IMR-90 (cell line): ENCODE data around the gene COLEC12. TPM values are rescaled to one million over a fixed set of nuclear protein-coding genes. Genes with fewer than 3 reads are reported as not detected.
A peak's percentile ranks its signal among the peaks of the same experiment; 100 is the strongest.

ENCODE experiments used
- ATAC-seq: fragments of 200-7000 bp; cut with Tn5 transposase; 2 replicates; pipeline ENCODE4 v1.9.1; 2020; ENCODE audit warnings: low read depth, mild to moderate bottlenecking, moderate library complexity
- BruUV-seq: library from RNA; stranded (reverse); fragments of 400-500 nt; replicated peaks from 2 replicates; lab custom pipeline; 2021; lab: Mats Ljungman, UMichigan
- CTCF ChIA-PET: fragments of 300-600 bp; formaldehyde crosslinking; extraction: SDS; loops from one replicate; lab custom pipeline; 2021; ENCODE audit warnings: antibody characterized with exemption; lab: Yijun Ruan, JAX
- POLR2A ChIA-PET: fragments of 300-600 bp; sonication (Branson Sonifier 250); formaldehyde crosslinking; loops from one replicate; lab custom pipeline; 2022; ENCODE audit warnings: antibody characterized with exemption; ENCODE audit not compliant: unreplicated experiment; lab: Charles Lee
- DNase-seq: peaks from one replicate; pipeline ENCODE4 v3.0.0; 2013
- H2AFZ ChIP-seq: replicated peaks from 2 replicates; pipeline ENCODE3; 2013; ENCODE audit warnings: low read length, mild to moderate bottlenecking; ENCODE audit not compliant: poor library complexity
- H2AK5ac ChIP-seq: 2 replicates; pipeline ENCODE4 v1.6.1; 2013; ENCODE audit warnings: low read depth, low read length, inconsistent platforms
- H2AK9ac ChIP-seq: replicated peaks from 2 replicates; pipeline ENCODE3; 2013; ENCODE audit warnings: mild to moderate bottlenecking, low read depth, low read length, moderate library complexity; ENCODE audit not compliant: poor library complexity
- H2BK120ac ChIP-seq: 2 replicates; pipeline ENCODE4 v1.6.1; 2013; ENCODE audit warnings: low read depth, low read length, inconsistent platforms
- H2BK15ac ChIP-seq: 3 replicates; pipeline ENCODE4 v1.6.1; 2013; ENCODE audit warnings: low read depth, low read length, inconsistent platforms
- H2BK20ac ChIP-seq: 2 replicates; pipeline ENCODE4 v1.6.1; 2013; ENCODE audit warnings: low read depth, mild to moderate bottlenecking, inconsistent platforms, low read length, moderate library complexity
- H2BK5ac ChIP-seq: 2 replicates; pipeline ENCODE4 v1.6.1; 2013; ENCODE audit warnings: mild to moderate bottlenecking, low read depth, low read length, inconsistent platforms; ENCODE audit not compliant: poor library complexity, severe bottlenecking
- H3K14ac ChIP-seq: replicated peaks from 2 replicates; pipeline ENCODE4 v1.6.1; 2013; ENCODE audit warnings: low read depth, low read length, inconsistent platforms
- H3K18ac ChIP-seq: 2 replicates; pipeline ENCODE4 v1.6.1; 2013; ENCODE audit warnings: low read depth, low read length, control low read depth
- H3K23ac ChIP-seq: 2 replicates; pipeline ENCODE4 v1.6.1; 2013; ENCODE audit warnings: low read depth, low read length, inconsistent platforms
- H3K27ac ChIP-seq: 2 replicates; pipeline ENCODE4 v1.5.1; 2013; ENCODE audit warnings: mild to moderate bottlenecking, control low read depth, low read length; ENCODE audit not compliant: insufficient read depth
- H3K27me3 ChIP-seq: 2 replicates; pipeline ENCODE4 v1.6.1; 2013; ENCODE audit warnings: low read length; ENCODE audit not compliant: control insufficient read depth, insufficient read depth
- H3K36me3 ChIP-seq: 2 replicates; pipeline ENCODE4 v1.6.1; 2013; ENCODE audit warnings: low read length, mixed read lengths; ENCODE audit not compliant: control insufficient read depth, insufficient read depth
- H3K4ac ChIP-seq: 2 replicates; pipeline ENCODE4 v1.6.1; 2013; ENCODE audit warnings: low read depth, low read length, inconsistent platforms
- H3K4me1 ChIP-seq: 2 replicates; pipeline ENCODE4 v1.6.1; 2013; ENCODE audit warnings: low read length, mixed read lengths; ENCODE audit not compliant: control insufficient read depth, insufficient read depth
- H3K4me2 ChIP-seq: 2 replicates; pipeline ENCODE4 v1.6.1; 2013; ENCODE audit warnings: low read depth, mild to moderate bottlenecking, control low read depth, low read length, moderate library complexity
- H3K4me3 ChIP-seq: 2 replicates; pipeline ENCODE4 v1.5.1; 2013; ENCODE audit warnings: low read depth, mild to moderate bottlenecking, control low read depth, low read length, moderate library complexity; ENCODE audit not compliant: insufficient read depth
- H3K56ac ChIP-seq: 2 replicates; pipeline ENCODE4 v1.6.1; 2013; ENCODE audit warnings: low read length, inconsistent platforms; ENCODE audit not compliant: insufficient read depth; ENCODE audit errors: extremely low read depth
- H3K79me1 ChIP-seq, 2 experiments: 2 replicates each; pipeline ENCODE4 v1.6.1; 2013; ENCODE audit warnings: low read length in 2 of 2, inconsistent platforms in 1 of 2, low read depth in 1 of 2
- H3K9ac ChIP-seq: 2 replicates; pipeline ENCODE4 v1.6.1; 2013; ENCODE audit warnings: low read depth, low read length, control low read depth
- H3K9me1 ChIP-seq: 2 replicates; pipeline ENCODE4 v1.6.1; 2013; ENCODE audit warnings: low read length, inconsistent platforms; ENCODE audit not compliant: insufficient read depth
- H3K9me3 ChIP-seq: 2 replicates; pipeline ENCODE4 v1.6.1; 2013; ENCODE audit warnings: low read length; ENCODE audit not compliant: control insufficient read depth, insufficient read depth
- H4K20me1 ChIP-seq: 2 replicates; pipeline ENCODE4 v1.6.1; 2013; ENCODE audit warnings: low read length, inconsistent platforms; ENCODE audit not compliant: insufficient read depth
- H4K5ac ChIP-seq: 2 replicates; pipeline ENCODE4 v1.6.1; 2013; ENCODE audit warnings: mild to moderate bottlenecking, low read depth, low read length, control low read depth
- H4K8ac ChIP-seq, 2 experiments: 2 replicates each; pipeline ENCODE4 v1.6.1; 2013; ENCODE audit warnings: low read depth in 2 of 2, low read length in 2 of 2, control low read depth in 1 of 2, inconsistent platforms in 1 of 2
- H4K91ac ChIP-seq: 2 replicates; pipeline ENCODE4 v1.6.1; 2013; ENCODE audit warnings: low read depth, low read length, inconsistent platforms; ENCODE audit not compliant: insufficient read depth
- CEBPB ChIP-seq: IDR thresholded peaks from 2 replicates; pipeline ENCODE4 v1.6.1; 2012; ENCODE audit warnings: low read depth, low read length, improper control_type of control experiment
- SMC3 ChIP-seq: fragments of 150-350 bp; IDR thresholded peaks from 2 replicates; pipeline ENCODE4 v1.6.1; 2016; ENCODE audit warnings: low read depth, mild to moderate bottlenecking, antibody characterized with exemption, low read length, moderate library complexity
- WGBS, 2 experiments: methylation state at CpG; one replicate each; pipeline versions ENCODE4 v1.1.5 to v1.1.7; 2013; ENCODE audit warnings: missing lambda C conversion rate in 2 of 2; ENCODE audit not compliant: insufficient read length in 1 of 2; ENCODE audit errors: extremely low coverage in 2 of 2; 5-methylcytosine and 5-hydroxymethylcytosine counted together
- dilution Hi-C: fragments of 300-500 bp; cut with HindIII; formaldehyde crosslinking; loops from one replicate; pipeline ENCODE4 v1.14.3; 2018; ENCODE audit warnings: low sequenced_read_pairs; ENCODE audit not compliant: unreplicated experiment
- in situ Hi-C: fragments of 300-500 bp; cut with MboI; formaldehyde crosslinking; loops from 3 replicates; pipeline ENCODE4 v1.14.3; 2019; ENCODE audit warnings: low sequenced_read_pairs, inconsistent platforms, mixed read lengths
- intact Hi-C: fragments of 100-400 bp; cut with micrococcal nuclease; formaldehyde crosslinking; loops from 2 replicates; pipeline ENCODE4 v1.10.0; 2022
- polyA plus RNA-seq, 3 experiments: library from polyadenylated mRNA; depleted of rRNA; stranded (reverse); fragments of >200 nt; gene quantifications; 2 replicates each; pipeline ENCODE4 v1.2.3, GENCODE V29; 2012; ENCODE audit warnings: low replicate concordance in 1 of 3
- total RNA-seq: library from RNA; depleted of rRNA; stranded (reverse); fragments of >200 nt; gene quantifications from 2 replicates; pipeline ENCODE4 v1.2.3, GENCODE V29; 2012

Gene COLEC12
- total and polyA plus RNA-seq, 2 of the 4 experiments (the other 2 are of a cell fraction), result 1.0 to 2.3 TPM

DNA sequence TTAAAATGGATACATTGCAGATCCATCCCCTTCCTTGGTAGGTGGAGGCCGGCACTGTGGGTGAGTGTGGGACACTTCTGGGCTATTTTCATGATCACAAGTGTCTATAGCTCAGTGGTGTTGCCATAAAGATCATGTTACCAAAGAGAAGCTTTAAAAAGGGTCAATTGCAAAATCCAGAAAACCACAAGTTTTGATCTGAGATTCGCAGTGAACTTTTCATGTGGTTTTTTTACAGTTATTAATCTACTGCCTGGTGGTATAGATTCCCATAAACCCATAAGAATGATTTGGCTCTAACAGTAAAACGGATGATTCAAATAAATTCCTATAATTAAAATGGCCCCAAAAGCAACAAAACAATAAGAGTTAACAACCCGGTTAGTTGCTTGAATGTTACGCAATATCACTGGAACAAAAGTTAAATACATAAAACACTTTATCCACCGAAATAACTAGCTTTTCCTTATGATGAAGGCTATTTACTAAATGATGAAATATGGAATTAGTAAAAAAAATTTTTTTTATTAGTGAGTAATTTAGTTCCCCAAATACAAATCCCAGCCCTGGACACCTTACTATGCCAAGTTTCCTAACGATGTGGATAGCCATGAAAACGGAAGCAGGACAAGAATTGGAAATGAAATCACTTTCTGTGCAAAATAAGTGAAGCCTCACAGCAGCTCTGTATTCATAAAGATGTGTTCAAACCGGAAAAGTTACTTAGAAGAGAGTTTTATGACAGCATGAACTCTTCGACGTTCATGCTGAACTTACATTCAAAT lies 137.0 kb downstream of the COLEC12 start:
- dilution Hi-C loops (no loop called here), in situ Hi-C loops (no loop called here), intact Hi-C loops (no loop called here)
- Histone ChIP-seq H2BK20ac (no peak overlapping the region), H2AK5ac (no peak overlapping the region), H3K9me3 (no peaks in the 10 kb centered on the region), H3K4me1 (no peaks in the 10 kb centered on the region), H3K4me3 (no peak overlapping the region), H2BK5ac (no peak overlapping the region), H2AFZ (no peak overlapping the region), H4K8ac (no peak overlapping the region), H3K18ac (no peak overlapping the region), H3K27ac (no peak overlapping the region), H2AK9ac (no peak overlapping the region), H3K9ac (no peak overlapping the region), H3K14ac (no peak overlapping the region), H3K56ac (no peak overlapping the region), H2BK120ac (no peak overlapping the region), H3K79me1 (no peaks in the 10 kb centered on the region), H4K20me1 (no peaks in the 10 kb centered on the region), H3K9me1 (peaks cover 2% of the 10 kb centered on the region; the same call in 1 of the 2 replicates), H3K4me2 (no peak overlapping the region), H3K23ac (no peak overlapping the region), H3K36me3 (no peaks in the 10 kb centered on the region), H4K91ac (no peak overlapping the region), H4K5ac (no peak overlapping the region), H2BK15ac (no peak overlapping the region), H3K27me3 (peaks cover 15% of the 10 kb centered on the region), H3K4ac (no peak overlapping the region)
- 17% methylated on average over 2 of the region's 11 CpGs; no CpG with 5 or more reads in 1 of the 2 experiments for WGBS, 2 experiments
- peak; percentile 20 for DNase-seq
- ChIA-PET POLR2A (no interaction called here), CTCF (interaction anchor here (0.5 kb wide), 1 partner anchor 33 kb away, joined by 8 read pairs; no protein-coding TSS in a partner anchor)
- no peak for TF ChIP-seq SMC3
- TF ChIP-seq CEBPB, result peak; percentile 97
- no TSS peak for BruUV-seq
- no peak for ATAC-seq
